GM12875 (cell line): ENCODE measurements around the gene BTD.
"Not testable (repeated sequence)": the region's sequence is repeated elsewhere in the genome, so short reads cannot be mapped to it uniquely, and the experiment has no call there.

Experiments
- H3K4me3 ChIP-seq: one replicate; pipeline ENCODE4 v1.5.1; 2011; ENCODE audit warnings: low read depth, low read length, control low read depth
- TF ChIP-seq, protein P1 (sequence below): IDR thresholded peaks from 2 replicates; pipeline ENCODE4 v1.5.1; 2011; ENCODE audit warnings: low read depth, mild to moderate bottlenecking, control low read depth, inconsistent platforms, low read length, moderate library complexity, borderline replicate concordance; ENCODE audit not compliant: insufficient read depth

BTD gene

DNA sequence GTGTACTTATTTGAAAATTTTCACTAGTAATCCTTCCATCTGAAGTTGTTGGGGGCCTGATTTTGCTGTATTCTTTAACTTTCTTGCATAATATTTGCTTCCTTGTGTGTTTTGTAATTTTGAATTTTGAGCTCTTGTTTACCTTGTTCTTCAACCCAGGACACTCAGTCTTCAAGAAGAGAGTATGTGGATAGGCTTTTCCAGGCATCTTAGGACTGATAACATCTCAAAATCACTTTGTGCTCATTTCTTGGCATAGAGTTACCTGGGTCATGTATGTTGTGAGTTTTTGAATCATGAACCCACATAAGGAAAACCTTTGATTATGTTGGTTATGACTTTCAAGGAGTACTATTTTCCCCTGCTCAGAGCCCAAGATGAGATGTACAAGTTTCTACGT, 13.4 kb downstream of the BTD start:
- no peak overlapping the region for H3K4me3 ChIP-seq
- TF ChIP-seq, protein P1, sequence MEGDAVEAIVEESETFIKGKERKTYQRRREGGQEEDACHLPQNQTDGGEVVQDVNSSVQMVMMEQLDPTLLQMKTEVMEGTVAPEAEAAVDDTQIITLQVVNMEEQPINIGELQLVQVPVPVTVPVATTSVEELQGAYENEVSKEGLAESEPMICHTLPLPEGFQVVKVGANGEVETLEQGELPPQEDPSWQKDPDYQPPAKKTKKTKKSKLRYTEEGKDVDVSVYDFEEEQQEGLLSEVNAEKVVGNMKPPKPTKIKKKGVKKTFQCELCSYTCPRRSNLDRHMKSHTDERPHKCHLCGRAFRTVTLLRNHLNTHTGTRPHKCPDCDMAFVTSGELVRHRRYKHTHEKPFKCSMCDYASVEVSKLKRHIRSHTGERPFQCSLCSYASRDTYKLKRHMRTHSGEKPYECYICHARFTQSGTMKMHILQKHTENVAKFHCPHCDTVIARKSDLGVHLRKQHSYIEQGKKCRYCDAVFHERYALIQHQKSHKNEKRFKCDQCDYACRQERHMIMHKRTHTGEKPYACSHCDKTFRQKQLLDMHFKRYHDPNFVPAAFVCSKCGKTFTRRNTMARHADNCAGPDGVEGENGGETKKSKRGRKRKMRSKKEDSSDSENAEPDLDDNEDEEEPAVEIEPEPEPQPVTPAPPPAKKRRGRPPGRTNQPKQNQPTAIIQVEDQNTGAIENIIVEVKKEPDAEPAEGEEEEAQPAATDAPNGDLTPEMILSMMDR: no peak

DNA sequence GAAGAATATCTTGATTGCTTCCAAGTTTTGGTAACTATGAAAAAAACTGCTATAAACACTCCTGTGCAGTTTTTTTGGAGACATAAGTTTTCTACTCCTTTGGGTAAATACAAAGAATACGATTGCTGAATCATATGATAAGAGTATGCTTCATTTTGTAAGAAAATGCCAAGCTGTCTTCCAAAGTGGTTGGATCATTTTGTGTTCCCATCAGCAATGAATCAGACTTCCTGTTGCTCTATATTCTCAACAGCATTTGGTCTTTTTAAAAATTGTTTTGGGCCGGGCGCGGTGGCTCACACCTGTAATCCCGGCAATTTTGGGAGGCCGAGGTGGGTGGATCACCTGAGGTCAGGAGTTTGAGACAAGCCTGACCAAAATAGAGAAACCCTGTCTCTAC, 14.5 kb downstream of the BTD start:
- H3K4me3 ChIP-seq: no peak overlapping the region
- TF ChIP-seq, protein P1: no peak

DNA sequence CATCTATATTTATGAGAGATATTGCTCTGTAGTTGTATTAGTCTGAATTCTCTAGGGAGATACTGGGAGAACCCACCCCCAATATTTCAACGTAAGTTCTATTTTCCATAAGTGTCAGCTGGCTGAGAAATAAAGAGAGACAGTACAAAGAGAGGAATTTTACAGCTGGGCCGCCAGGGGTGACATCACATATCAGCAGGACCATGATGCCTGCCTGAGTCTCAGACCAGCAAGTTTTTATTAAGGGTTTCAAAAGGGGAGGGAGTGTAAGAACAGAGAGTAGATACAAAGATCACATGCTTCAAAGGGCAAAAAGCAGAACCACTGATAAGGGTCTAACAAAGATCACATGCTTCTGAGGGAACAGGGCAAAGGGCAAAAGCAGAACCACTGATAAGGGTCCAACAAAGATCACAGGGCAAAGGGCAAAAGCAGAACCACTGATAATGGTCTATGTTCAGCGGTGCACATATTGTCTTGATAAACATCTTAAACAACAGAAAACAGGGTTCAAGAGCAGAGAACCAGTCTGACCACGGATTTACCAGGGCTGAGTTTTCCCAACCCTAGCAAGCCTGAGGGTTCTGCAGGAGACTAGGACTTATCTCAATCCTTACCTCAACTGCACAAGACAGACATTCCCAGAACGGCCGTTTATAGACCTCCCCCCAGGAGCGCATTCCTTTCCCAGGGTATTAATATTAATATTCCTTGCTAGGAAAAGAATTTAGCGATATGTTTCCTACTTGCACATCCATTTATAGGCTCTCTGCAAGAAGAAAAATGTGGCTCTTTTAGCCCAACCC, 18.3 kb downstream of the BTD start:
- H3K4me3 ChIP-seq: not testable (repeated sequence)

DNA sequence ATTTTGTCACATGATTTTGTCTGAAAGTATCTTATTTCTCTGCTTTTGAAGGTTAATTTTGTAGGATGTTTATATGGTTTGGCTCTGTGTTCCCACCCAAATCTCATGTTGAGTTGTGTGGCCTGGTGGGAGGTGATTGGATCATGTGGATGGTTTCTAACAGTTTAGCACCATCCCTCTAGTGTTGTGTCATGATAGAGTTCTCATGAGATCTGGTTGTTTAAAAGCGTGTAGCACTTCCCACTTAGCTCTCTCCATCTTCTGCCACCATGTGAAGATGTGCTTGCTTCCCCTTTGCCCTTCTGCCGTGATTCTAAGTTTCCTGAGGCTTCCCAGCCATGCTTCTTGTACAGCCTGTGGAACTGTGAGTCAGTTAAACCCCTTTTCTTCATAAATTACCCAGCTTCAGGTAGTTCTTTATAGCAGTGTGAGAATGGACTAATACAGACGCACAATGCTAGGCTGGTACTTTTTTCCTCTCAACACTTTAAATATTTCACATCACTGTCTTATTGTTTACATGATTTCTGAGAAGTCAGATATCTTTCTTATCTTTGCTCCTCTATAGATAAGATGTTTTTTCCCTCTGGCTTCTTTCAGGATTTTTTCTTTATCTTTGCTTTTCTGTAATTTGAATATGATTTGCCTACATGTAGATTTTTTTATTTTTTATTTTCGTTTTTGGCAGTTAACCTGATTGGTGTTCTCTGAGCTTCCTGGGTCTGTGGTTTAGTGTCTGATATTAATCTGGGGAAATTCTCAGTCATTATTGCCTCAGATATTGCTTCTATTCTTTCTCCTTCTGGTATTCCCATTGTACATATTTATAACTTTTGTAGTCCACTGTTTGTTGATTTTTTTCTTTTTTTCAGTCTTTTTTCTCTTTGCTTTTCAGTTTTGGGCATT, 22.2 kb downstream of the BTD start:
- no peak overlapping the region for H3K4me3 ChIP-seq
- TF ChIP-seq, protein P1: no peak

DNA sequence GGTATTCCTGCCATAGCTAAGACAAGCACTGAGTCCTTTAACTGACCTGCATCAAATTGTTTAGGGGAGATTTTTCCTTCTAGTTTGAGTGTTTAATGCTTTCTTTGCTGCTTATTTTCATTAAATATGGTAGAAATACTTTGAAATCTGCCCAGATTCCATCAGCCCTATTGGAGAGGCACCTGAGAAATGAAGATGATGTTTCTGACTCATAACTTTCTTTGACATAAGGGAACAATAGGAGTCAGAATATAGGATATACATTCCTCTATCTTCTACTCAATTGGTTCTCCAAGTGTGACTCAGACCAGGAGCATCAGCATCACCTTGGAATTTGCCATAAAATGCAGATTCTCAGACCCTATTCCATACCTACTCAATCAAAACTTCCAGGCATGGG, 27.4 kb downstream of the BTD start:
- TF ChIP-seq, protein P1: no peak
- H3K4me3 ChIP-seq: no peak overlapping the region

DNA sequence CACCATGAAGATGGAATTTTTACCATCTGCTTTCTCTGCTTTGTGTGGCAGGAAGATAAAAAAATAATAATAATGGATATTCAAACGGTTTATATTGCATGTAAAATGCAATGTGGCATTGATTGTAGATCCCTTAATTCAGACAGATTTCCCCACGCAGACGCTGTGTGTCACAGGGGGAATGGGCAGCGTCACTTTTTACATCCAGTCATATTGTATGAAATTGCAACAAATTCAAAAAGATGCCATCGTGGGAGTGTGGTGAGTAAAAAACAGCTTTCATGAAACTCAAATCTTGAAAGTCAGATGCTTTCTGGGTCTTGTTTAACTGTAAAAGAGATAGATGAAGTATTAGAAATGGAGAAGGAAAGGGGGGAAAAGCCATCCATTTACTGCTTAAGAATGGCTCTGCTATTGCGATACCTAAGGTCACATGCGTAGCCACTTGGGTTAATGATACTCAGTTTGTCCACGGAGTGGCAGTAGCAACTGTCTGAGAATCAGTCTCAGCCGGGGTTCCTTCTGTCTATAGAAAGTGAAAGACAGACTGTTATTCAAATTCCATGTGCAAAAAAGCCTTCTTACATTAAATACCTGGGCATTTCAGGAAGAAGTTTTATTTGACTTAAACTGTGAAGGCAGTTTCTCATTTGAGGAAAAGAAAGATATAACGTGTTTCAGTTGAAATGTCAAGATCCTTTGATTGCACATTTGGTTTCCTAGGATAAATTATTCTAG, 28.5 kb downstream of the BTD start:
- TF ChIP-seq, protein P1: peak; percentile 51; the same call in 1 of the 2 replicates
- H3K4me3 ChIP-seq: no peak overlapping the region

DNA sequence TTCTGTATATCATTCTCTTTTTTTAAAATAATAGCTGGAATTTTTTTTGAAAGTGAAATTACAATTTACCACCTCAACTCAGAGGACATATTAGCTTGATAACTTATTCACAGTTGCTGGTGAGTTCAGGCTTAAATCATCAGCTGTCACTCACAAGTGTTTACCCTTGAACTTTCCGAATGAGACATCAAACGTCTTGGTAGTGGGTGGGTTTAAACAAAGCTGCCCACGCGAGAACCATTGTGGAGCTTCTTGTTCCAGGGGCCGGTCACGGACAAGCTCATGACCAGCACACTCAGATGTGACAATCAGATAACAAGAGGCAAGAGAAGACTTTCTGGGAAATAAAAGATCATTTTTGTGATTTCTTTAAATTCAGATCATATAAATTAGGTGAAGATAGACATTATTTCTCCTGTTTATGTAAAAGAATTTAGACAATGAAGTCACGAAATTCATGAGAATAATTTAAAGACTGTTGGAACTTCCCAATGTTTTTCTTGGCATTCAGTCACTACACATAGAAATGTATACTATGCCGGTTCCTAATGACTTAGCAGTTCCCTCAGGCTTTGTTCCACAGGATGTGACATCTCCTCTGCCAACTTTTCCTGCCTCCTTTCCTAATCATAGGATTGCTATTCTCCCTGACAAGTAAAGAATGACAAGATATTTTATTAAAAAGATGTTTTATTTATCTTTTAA, 29.3 kb downstream of the BTD start:
- no peak overlapping the region for H3K4me3 ChIP-seq
- TF ChIP-seq, protein P1: no peak
